HG03442 (cell line): ENCODE measurements around the gene LDLRAD4.
A peak's percentile ranks its signal among the peaks of the same experiment; 100 is the strongest.
"Not testable (repeated sequence)": the region's sequence is repeated elsewhere in the genome, so short reads cannot be mapped to it uniquely, and the experiment has no call there.

Experiments
- ATAC-seq: cut with Tn5 transposase; IDR thresholded peaks from one replicate; pipeline ENCODE4 v1.9.1; 2021; ENCODE audit warnings: mild to moderate bottlenecking, moderate library complexity; ENCODE audit not compliant: unreplicated experiment

Gene LDLRAD4

GRCh38 chr18:13477147-13477683 lies 258.7 kb downstream of the LDLRAD4 start:
- no peak for ATAC-seq

GRCh38 chr18:13480571-13481255 lies 262.2 kb downstream of the LDLRAD4 start:
- no peak for ATAC-seq

- ATAC-seq: no peak
Observed at GRCh38 chr18:13481331-13481730, 262.8 kb downstream of the LDLRAD4 start.

DNA sequence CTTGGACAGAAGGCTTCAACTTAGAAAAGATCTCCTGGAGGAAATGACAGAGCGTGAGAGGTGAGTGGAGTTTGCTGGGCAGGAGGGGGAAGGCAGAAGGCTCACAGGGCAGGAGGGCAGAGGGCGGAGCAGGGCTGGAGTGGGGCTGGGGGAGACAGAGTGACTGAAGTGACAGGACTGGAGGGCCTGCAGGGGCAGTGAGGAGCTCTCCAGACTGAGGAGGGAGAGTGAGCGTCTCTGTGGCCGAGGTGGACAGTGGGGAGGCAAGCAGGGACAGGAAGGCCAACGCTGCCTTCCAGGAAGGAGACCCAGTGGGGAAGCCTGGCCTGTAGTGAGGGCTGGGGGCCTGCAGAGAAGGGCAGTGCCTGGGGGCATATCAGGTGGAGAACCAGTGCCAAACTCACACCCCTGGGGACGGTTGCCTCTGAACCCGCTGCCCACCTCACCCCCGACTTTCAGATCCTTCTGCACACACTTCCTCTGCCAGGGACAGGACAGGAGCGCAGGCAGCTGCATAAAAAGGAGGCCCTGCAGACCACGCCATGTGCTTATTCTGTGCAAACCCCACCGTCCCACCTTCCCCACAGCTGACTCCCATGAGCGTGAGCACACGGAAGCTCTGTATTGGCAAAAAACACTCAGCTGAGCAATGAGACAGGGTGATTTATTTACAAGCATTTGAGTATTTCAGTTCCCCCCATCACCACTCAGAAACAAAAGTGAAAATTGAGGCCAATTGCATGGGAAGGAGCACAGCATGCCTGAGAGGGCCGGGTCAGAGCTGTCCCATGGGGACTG lies 263.5 kb downstream of the LDLRAD4 start:
- ATAC-seq: peak; percentile 90

GRCh38 chr18:13482618-13482945 lies 264.0 kb downstream of the LDLRAD4 start:
- no peak for ATAC-seq

- ATAC-seq: no peak
Observed at GRCh38 chr18:13483316-13484270, 265.0 kb downstream of the LDLRAD4 start.

DNA sequence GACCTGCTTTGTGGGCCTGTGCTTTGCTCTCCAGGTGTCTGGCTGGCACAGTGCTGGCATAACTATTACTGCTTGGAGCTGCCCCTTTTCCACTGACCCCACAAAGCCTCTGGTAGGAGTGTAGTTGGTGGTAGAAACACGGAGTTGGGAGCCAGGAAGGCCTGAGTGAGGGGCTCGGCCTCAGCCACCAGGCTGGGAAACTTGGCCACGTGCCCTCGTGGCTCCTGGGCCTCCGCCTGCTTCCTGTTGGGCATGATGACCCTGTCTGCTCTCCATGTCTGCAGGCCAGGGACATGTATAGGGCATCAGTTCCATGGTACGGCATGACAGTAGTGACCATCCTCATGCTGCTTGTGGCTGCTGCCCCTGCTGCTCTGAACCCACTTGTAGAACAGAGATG lies 266.6 kb downstream of the LDLRAD4 start:
- ATAC-seq: no peak

DNA sequence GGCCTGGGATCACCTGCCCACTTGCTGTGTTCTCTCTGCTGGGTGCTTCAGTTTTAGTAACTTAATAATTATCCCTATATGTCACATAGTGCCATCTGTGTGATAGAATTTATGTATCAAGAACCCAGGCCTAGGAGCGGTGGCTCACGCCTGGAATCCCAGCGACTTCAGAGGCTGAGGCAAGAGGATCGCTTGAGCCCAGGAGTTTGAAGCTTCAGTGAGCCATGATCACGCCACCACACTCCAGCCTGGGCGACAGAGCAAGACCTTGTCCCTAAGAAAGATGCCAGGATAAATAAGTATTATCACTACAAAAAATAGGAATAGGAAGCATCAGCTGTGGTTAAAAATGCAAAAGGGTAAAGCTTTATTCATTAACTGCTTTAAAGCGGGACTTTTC lies 267.0 kb downstream of the LDLRAD4 start:
- no peak for ATAC-seq

- no peak for ATAC-seq
Observed at GRCh38 chr18:13486284-13486683, 267.7 kb downstream of the LDLRAD4 start.

GRCh38 chr18:13486686-13487085 lies 268.1 kb downstream of the LDLRAD4 start:
- no peak for ATAC-seq

GRCh38 chr18:13487237-13487636 lies 268.7 kb downstream of the LDLRAD4 start:
- ATAC-seq: no peak

- no peak for ATAC-seq
Observed at GRCh38 chr18:13488281-13488929, 269.8 kb downstream of the LDLRAD4 start.

DNA sequence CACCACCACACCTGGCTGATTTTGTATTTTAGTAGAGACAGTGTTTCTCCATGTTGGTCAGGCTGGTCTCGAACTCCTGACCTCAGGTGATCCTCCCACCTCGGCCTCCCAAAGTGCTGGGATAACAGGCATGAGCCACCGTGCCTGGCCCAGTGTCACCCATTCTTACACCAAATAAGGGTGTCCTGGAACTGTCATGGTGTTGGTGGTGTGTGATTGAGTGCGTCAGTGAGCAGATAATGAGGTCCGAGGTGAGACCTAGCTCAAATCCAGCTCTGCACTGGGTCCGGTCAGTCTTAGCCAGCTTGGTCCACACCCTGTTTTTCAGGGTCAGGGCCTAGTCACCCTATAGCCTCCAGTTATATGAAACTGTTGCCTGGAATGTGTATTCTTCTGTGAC lies 270.7 kb downstream of the LDLRAD4 start:
- ATAC-seq: not testable (repeated sequence)

- no peak for ATAC-seq
Observed at GRCh38 chr18:13491138-13491537, 272.6 kb downstream of the LDLRAD4 start.

DNA sequence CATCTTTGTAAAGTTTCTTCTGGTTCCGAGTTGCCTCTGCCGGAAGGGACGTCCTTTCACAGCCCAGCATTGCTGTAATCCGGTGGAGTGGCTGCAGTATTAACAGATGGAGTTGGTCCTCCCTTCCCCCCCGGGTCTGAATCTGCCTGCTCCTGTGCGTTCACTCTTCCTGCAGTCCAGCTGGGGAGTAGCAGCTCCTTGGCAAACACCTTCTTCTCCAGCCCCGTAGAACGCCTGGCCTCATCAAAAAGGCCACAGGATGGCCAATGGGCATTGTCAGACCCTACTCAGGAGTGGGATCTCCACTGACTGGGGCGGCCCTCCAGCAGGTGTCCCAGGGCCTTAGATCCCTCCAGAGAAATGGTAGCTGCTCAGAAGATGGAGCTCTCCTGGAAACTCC lies 273.8 kb downstream of the LDLRAD4 start:
- no peak for ATAC-seq

DNA sequence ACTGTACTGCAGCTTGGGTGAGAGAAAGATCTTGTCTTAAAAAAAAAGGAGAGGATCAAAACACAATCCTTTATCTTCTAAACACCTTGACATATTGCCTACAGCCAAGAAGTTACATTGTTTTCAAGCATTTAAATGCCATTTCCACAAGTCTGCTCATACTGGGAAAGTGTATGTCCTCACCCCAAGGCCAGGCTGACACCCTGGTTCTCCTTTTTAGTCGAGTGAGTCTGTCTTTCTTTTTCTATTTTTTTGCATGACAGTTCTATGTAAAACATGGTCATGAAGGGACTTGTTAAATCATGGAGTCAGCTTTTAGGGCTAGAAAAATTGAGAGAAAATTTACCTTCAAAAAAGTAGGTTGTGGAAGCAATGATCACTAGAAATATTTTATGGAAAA lies 274.5 kb downstream of the LDLRAD4 start:
- no peak for ATAC-seq

- no peak for ATAC-seq
Observed at GRCh38 chr18:13493725-13494124, 275.2 kb downstream of the LDLRAD4 start.

GRCh38 chr18:13494871-13495445 lies 276.4 kb downstream of the LDLRAD4 start:
- ATAC-seq: no peak

- ATAC-seq: no peak
Observed at GRCh38 chr18:13495961-13496360, 277.4 kb downstream of the LDLRAD4 start.

GRCh38 chr18:13496691-13497281 lies 278.2 kb downstream of the LDLRAD4 start:
- no peak for ATAC-seq
